ENCODE measurements around the gene CYP2R1.

CYP2R1 gene, protein sequence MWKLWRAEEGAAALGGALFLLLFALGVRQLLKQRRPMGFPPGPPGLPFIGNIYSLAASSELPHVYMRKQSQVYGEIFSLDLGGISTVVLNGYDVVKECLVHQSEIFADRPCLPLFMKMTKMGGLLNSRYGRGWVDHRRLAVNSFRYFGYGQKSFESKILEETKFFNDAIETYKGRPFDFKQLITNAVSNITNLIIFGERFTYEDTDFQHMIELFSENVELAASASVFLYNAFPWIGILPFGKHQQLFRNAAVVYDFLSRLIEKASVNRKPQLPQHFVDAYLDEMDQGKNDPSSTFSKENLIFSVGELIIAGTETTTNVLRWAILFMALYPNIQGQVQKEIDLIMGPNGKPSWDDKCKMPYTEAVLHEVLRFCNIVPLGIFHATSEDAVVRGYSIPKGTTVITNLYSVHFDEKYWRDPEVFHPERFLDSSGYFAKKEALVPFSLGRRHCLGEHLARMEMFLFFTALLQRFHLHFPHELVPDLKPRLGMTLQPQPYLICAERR

DNA sequence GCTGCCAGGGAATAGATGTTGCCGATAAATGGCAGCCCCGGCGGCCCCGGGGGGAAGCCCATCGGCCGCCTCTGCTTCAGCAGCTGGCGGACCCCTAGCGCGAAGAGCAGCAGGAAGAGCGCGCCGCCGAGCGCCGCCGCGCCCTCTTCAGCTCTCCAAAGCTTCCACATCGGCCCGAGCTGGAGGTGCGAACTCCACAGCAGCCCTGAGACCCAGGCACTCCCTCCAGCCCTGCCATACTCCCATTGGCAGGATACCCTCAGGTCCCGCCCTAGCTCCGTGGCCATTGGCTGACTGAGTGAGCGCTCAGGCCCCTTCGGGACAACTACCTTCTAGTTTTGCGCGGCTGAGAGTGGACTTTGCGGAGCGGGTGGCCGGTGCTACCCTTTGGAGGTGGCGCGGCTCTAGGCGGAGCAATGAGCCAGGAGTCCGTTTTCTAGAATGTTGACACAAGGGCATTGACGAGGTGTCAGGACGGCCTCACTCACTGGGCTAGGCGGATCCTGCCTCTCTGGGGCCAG lies at the start of gene CYP2R1:
Gene CYP2R1, minus strand, starts transcription at position 196 of the 521 bp plus-strand sequence. Its CDS starts 26 bp downstream, at position 170.
- DNase-seq (ENCODE audit: low read depth in 2 of 2) = peak; percentile 81 to 89

DNA sequence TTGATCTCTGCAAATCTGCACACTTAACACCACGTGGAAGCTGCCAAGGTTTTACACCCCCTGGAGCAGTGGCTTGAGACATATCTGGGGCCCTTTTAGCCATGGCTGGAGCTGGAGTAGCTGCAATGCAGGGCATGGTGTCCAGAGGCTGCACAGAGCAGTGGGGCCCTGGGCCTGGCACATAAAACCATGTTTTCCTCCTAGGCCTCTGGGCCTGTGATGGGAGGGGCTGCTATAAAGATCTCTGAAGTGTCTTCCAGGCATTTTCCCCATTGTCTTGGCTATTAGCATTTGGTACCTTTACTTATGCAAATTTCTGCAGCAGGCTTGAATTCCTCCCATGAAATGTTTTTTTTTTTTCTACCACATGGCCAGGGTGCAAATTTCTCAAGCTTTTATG lies 46.9 kb upstream of the CYP2R1 start:
- DNase-seq (ENCODE audit: low read depth in 2 of 2) = no peak

DNA sequence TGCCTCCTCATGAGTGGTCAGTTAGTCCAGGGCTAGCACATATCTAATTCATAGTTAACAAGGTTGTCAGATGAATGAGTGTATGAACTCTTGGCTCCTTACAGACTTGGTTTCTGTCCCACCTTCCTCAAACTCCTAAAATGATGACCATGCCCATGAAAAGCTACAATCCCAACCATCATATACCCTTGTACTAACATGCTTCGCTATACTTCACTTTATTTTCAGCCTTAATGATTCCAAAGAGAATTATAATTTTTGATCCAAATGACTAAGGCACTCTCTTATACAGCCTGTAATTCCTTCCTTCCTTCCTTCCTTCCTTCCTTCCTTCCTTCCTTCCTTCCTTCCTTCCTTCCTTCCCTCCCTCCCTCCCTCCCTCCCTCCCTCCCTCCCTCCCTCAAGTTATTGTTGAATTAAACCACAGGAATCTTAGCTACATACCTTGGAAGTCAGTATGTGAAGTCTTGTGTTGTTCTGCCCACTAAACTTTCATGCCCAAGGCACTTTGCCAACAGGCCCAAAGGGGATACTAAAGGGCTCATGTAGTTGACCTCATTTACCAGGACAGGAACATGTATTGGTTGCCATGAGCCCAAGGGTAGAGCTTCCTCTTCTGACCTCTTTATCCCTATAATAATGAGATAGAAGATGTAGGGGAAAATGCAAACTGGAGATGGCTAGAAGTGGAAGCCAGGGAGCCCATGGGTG lies 42.8 kb upstream of the CYP2R1 start:
- no peak for DNase-seq (ENCODE audit: low read depth in 2 of 2)

DNA sequence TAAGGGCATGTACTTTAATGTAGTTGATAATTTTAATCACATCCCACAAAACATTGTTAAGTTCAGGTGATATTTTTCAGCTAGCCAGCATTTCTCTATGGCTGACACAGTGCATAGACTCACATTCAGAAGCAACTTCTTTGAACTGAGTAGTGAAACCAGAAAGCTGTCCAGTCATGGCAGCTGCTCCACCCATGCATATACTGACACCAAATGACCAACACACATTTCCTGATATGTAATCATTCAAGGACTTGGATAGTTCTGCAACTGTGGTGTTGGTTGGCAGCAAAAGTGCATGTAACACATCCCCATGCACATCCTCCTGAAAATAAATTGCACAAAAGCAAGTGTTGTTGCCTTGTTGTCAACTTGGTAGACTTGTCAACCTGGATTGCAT lies 40.4 kb upstream of the CYP2R1 start:
- DNase-seq (ENCODE audit: low read depth in 2 of 2) = no peak

DNA sequence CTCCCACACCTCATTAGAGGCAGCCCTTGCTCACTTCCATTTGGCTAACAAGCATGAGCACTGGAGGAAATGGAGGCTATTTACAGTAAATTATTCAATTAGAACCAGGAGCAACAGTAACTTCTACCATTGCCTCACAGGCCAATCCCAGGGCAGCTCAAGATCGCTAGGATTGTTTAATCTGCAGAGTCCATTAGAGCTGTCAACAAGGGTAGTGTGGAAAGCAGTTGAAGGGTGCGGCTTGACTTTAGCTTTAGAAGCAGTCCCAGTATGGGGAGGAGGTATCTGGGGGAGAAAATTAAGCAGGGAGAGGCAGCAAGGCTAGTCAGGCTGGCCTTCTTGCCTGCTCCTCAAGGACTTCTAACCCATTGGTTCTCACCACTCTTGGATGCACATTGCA lies 38.3 kb upstream of the CYP2R1 start:
- no peak for DNase-seq (ENCODE audit: low read depth in 2 of 2)

DNA sequence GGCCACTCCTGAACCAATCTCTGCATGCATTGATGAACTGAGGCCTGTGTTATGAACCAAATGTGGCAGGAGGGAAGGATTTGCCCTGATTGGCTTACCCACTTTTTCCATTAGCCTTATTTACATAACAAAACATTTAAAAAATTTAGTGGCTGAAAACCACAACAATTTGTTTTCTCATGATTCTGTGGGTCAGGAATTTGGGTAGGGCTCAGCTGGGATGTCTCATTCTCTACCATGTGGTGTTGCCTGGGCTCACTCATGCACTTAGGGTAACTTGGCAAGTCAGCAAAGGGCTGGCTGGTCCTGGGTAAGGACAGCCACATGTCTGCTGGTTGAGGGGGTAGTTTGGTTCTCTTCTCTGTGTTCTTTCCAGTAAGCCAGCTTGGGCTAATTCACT lies 35.1 kb upstream of the CYP2R1 start:
- DNase-seq (ENCODE audit: low read depth in 2 of 2) = no peak

DNA sequence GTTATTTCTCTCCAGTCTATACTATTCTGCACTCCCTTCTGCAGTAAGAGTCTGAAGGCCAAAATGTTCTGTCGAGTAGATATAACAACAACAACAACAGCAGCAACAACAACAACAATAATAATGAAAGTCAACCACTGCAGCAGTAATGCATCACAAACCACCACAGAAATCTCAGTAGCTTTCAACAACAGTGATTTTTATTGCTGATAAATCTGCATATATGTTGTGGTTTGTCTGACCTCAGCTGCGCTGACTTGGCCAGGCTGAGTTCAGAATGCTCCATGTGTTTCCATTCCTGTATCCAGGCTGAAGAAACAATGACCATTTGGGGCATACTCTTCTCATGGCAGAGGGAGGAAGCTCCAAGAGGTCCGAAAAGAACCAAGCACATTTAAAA lies 32.3 kb upstream of the CYP2R1 start:
- DNase-seq (ENCODE audit: low read depth in 2 of 2) = no peak

DNA sequence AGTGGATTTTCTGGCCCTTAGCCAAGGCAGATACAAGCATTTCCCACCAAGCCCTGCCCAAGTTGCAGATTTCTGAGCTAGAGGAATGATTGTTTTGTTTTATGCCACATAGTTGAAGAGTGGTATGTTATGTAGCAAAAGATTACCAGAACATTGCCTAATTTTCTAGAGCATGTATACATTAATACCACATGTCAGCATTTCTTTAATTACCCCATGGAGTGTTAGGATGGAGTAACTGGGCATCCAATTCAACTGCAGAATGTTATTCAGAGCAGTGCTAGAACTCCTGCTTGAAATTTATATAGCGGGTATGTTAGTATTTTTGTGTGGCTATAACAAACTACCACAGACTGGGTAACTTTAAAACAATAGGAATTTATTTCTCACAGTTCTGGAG lies 24.4 kb upstream of the CYP2R1 start:
- DNase-seq (ENCODE audit: low read depth in 2 of 2) = no peak

DNA sequence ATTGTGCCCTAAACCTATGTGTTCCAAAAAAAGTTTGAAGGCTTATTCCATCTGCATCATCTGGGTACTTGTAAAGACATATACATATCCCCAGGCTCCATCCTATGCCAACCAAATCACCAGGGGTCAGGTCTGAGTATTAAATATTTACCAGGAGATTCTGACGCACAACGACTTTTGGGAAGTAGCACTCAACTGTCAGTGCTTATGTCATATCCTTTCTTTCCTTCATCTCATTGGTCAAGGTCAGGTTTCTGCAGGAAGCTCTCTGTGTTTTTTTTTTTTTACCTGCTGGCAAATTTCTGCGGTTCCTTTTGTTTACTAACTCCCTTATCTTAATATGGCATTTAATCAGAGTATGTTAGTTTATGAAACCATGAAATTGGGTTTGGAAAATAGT lies 22.5 kb upstream of the CYP2R1 start:
- no peak for DNase-seq (ENCODE audit: low read depth in 2 of 2)

DNA sequence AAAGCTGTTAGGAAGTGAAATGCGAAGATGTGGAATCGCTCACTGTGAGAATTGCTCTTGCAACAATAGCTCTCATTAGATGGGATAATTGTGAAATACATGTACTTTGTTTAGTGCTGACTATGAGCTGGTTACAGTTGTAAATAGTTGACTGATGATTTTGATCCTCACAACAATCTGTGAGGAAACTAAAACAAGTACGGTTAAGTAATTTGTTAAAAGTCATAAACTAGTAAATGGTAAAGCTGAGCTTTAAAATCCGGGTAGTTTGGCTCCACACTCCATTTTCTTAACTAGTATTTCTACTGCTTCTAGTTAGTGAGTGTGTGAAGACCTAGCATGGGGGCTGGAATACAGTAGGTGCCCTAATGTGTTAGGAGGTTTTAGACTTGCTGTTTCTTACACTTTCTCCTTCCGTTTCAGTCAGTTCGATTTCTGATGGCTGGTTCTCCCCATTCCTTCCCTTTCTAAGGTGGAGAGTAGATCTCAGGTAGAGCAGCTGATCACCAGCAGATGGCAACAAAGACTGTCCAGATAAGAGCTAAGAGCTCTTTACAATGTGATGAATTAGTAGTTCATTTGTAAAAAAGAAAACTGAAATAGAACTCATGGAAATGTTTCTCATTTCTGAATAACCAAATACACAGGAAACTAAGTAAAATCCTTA lies 16.3 kb upstream of the CYP2R1 start:
- DNase-seq (ENCODE audit: low read depth in 2 of 2) = no peak

DNA sequence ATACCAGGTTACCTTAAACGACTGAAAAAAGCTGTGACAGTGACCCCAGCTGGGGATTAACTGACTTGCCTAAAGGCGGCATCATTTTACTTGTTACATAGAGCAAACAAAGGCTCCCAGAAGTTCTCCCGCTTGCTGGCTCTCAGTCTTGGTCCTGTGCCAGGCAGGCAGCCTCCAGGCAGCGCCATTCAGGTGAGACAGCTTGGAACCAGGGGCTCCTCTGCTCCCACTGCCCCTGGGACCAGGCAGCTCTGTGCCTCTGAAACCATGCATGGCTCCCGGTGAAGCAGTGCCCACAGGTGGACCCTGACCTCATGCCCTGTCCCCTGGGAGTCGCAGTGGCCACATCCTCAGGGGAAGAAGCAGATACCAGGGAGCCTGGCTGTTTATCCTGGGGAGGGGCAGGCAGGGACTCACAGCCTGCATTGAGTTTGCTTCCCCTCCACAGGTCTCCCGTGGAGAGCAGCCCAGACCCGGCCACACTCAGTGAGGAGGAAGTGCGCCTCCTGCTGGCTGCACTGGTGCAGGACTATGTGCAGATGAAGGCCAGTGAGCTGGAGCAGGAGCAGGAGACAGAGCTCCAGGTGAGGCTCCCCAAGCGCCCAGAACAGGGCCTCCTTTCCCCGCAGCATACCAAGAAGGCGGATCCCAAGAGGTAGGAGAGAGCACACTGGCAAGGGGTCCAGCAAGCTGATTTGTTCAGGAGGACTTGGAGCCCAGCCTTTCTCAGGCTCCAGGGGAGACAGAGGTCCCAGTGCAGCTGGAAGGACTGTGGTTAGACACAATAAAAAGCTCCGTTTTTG lies 15.6 kb upstream of the CYP2R1 start:
- DNase-seq (ENCODE audit: low read depth in 2 of 2) = peak; percentile 66 to 70

DNA sequence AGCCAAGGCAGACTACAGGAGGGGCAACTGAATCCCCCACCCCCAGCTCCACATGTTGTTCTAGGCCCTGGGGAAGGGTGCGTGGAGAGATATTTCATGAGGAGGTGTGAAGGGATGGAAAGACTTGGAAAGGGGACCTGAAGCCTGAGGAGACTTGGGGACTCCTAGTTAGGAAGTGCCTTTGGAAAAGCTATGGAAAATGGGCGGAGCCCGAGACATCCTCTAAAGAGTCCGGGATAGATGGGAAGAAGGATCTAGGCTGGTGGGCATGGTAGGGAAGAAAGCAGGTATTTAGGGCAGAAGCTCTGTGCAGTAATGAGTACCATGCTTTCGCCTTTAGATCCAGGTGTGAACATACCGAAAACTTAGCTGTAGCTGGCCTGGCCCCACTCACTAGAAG lies 15.0 kb upstream of the CYP2R1 start:
- no peak for DNase-seq (ENCODE audit: low read depth in 2 of 2)

DNA sequence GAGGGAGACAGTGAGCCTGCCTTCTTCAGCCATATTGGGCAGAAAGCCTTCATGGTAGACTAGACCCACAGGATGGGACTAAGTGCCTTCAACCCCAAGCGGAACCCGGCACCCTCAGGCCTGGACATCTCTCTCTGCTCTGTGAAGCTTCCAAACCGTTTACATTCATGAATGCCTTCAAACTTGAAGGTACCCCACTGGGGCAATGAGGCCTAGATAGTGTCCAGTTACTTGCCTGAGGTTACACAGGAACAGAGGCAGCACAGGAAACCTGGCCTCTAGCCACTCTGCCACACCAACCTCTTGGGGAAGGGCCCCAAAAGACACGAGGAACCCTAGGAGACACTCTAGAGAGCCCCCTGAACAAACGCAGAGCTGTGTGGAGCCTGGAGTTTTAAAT lies 14.5 kb upstream of the CYP2R1 start:
- DNase-seq (ENCODE audit: low read depth in 2 of 2) = no peak

DNA sequence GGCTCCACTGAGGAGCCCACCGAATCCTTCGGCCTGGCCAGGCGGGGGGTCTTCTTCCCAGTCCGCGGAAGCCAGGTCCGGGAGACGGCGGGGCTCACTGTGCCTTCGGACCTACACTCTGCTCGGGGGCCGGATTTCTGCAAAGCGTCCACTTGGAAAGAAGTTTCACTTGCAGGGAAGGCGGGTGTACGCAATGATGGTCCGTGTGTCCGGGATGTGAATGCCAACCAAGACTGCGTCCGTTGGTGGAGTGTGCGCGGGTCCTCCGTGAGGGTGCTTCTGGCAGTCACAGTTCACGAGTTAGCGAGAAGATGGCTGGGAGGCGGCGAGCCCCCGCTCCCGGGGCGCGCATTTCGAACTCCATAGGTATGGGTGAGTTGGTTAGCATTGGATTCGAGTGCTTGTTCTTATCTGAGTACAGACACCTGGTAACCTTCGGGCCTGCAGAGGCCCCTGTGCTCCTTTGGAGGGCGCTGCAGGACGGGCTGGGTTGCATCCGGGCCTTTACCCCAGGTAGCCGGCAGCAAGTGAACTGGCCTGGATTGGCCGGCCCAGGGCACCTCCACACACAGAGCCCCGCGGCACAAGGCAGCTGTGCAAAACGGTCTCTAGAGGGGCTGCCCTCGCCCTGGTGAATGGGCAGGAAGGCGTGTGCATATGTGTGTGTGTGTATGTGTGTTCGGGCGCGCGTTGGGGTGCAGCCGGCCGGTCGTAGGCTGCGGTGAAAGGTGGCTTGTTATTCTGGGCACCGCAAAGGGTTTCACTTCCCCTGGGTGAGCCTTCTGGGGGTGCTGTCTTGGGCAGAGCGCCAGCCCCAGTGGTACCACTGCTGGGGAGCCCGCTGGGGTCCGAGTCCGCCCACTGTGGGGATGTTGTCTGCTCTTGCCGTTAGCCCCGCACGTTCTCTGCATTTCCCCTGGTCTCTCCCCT lies 13.3 kb upstream of the CYP2R1 start:
- DNase-seq (ENCODE audit: low read depth in 2 of 2) = peak; percentile 56 to 57

DNA sequence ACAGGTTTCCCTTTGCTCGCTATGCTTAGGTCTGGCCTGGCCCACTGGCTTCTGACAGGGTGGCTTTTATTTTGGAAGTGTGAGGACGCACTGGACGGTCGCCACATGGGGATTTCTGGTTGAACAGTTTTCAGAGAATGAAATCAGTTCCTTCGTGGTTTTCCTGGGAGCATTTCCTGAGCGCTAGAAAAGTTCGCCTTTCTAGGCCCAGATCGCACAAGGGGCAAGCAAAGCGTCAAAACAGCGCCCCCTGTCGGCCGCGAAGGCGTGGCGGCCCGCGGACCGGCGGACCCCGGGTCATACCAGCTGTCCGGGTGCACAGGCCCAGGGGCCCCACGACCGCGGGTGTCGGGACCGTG lies 12.7 kb upstream of the CYP2R1 start:
- peak; percentile 75 for DNase-seq (ENCODE audit: low read depth in 2 of 2)

DNA sequence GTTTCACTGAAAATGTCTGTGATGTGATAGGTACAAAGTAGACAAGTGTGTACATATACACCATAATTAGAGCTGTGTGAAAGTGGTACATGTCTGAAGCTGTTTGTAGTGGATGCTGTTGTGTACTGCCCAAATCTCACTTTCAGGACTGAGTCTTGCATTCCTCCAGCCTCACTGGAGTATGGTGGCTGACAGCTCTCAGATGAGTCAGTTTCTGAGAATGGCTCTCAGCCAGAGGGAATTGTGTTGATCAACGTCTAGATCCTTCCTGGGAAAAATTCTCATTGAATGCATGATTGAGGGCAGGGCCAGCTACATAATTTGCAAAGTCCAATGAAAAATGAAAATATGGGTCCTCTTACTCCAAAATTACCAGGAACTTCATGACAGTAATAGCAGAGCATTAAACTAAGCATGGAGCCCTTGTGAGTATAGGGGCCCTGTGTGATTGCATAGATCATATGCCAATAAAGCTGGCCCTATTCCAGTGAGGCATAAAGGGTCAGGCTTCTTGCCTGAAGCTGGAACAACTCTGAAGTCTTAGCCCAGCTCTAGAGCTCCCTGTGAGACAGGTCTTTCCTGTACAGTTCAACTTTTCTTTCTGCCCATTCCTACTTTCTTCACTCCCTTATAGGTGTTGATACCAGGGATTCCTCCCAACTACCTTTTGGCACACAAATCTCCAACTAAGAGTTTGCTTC lies 10.8 kb upstream of the CYP2R1 start:
- no peak for DNase-seq (ENCODE audit: low read depth in 2 of 2)

DNA sequence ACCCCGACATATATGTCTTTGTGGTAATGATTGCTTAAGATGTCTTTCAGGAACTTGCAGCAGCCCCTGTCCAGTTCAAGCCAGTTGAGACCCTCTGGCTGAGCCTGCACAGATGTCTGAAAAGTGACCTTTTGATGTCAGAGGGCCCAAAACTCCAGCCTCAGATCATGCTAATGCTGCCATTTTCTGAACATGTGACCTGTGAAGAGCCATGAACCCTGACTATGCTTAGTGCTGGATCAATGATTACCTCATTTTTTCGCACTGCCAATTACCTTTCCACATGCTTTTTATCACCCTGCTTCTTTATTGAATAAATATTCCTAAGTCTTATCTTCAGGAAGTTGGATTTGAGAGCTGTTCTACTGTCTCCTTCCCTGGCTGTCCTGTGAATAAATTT lies 6.9 kb upstream of the CYP2R1 start:
- no peak for DNase-seq (ENCODE audit: low read depth in 2 of 2)

DNA sequence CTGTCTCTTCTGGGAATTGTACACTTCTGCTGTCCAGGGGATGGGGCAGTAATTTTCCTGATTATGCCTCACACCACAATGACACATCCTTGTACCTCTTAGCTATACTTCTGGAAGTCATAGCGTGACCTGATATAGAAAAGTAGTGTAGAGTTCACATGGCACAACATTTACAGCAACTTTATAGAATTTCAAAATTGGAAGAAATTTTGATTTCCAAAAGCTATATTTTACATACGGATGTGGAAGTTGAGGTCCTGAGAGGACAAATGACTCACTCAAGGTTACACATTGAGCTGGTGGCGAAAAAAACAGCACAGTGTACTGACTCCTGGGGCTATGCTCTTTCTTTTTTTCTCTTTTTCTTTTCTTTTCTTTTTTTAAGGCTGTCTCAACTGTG lies 6.3 kb upstream of the CYP2R1 start:
- no peak for DNase-seq (ENCODE audit: low read depth in 2 of 2)

DNA sequence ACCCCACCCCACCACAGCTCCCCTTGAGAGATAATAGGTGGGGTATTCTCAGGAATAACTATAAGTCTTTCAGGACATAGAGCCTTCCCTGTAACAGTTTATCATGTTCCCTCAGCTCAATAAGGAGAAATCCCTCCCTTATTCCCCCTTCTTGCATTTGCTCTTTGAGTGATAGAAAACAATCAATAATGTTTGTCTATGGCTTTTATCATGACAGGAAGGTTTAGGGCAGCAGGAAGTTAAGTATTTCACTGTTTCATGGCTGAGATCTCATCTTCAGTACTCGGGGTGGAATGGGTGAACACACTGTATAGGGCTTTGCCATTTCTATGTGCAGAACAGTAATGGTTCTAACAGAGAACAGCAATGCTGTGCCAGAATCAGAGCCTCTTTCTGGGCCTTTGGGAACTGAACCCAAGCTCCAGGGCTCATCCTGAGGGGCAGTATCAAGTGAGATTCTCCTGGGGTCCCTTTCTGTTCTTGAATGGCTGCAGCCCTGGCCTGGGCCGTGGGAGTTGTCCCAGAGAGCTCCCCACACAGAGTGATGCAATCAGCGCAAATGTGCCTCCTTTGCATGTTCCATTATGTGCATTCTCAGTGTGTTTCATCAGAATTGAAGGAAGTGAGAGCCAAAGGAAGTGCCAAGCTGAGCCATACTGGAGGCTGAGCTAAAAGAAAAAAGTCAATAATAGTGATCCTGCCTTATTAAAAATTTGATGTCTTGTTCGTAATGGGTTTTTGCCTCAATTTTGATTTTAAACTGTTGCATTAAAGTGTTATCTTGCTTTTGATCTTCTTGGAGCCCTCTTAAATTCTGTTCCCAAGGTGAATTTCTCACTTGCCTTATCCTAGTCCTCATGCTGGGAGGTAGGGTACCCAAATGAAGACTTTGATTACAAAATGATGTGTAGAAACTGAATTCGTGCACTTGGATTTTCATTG lies 2.9 kb upstream of the CYP2R1 start:
- DNase-seq (ENCODE audit: low read depth in 2 of 2) = no peak
